Smooth muscle cell (in vitro differentiated cells): ENCODE measurements around the gene FBXL17. TPM values are rescaled to one million over a fixed set of nuclear protein-coding genes. Genes with fewer than 3 reads are reported as not detected.

Source experiments
- DNase-seq: peaks from one replicate; lab custom pipeline; 2025; ENCODE audit not compliant: unreplicated experiment; lab: John Stamatoyannopoulos, UW
- H2AFZ ChIP-seq: fragments of 200-600 bp; sonication (generic); 2 replicates; pipeline ENCODE4 v1.6.0; 2016; ENCODE audit warnings: antibody characterized with exemption, low read depth, mild to moderate bottlenecking
- H3F3A ChIP-seq: fragments of 200-600 bp; sonication (generic); 2 replicates; pipeline ENCODE4 v1.6.0; 2017; ENCODE audit warnings: antibody characterized with exemption, low read depth
- H3K27ac ChIP-seq: fragments of 200-600 bp; sonication (generic); 2 replicates; pipeline ENCODE4 v1.5.1; 2016; ENCODE audit warnings: low read depth, mild to moderate bottlenecking
- H3K27me3 ChIP-seq: fragments of 200-600 bp; sonication (generic); 2 replicates; pipeline ENCODE4 v1.6.1; 2016; ENCODE audit warnings: low read depth, mild to moderate bottlenecking
- H3K36me3 ChIP-seq: fragments of 200-600 bp; sonication (generic); 2 replicates; pipeline ENCODE4 v1.5.1; 2016; ENCODE audit warnings: low read depth
- H3K4me1 ChIP-seq: fragments of 200-600 bp; sonication (generic); 2 replicates; pipeline ENCODE4 v1.5.1; 2016; ENCODE audit warnings: low read depth
- H3K4me2 ChIP-seq: fragments of 200-600 bp; sonication (generic); 2 replicates; pipeline ENCODE4 v1.6.0; 2016; ENCODE audit warnings: mild to moderate bottlenecking
- H3K4me3 ChIP-seq: fragments of 200-600 bp; sonication (generic); 2 replicates; pipeline ENCODE4 v1.5.1; 2016; ENCODE audit warnings: mild to moderate bottlenecking
- H3K79me2 ChIP-seq: fragments of 200-600 bp; sonication (generic); 2 replicates; pipeline ENCODE4 v1.6.0; 2016; ENCODE audit warnings: low read depth, mild to moderate bottlenecking
- H3K9ac ChIP-seq: fragments of 200-600 bp; sonication (generic); 2 replicates; pipeline ENCODE4 v1.6.0; 2016; ENCODE audit warnings: low read depth
- H3K9me3 ChIP-seq: fragments of 200-600 bp; sonication (generic); replicated peaks from 2 replicates; pipeline ENCODE4 v1.5.1; 2016; ENCODE audit warnings: low read depth
- H4K20me1 ChIP-seq: fragments of 200-600 bp; sonication (generic); 2 replicates; pipeline ENCODE4 v1.6.0; 2016; ENCODE audit warnings: low read depth
- WGBS: methylation state at CpG from one replicate; pipeline ENCODE4 v1.1.7; 2016; ENCODE audit warnings: low lambda C conversion rate; 5-methylcytosine and 5-hydroxymethylcytosine counted together
- polyA plus RNA-seq: library from polyadenylated mRNA; unstranded; fragments of >200 nt; fragmentation: Nextera tagmentation; extraction: Ambion mirVana; gene quantifications from 2 replicates; pipeline ENCODE4 v1.2.1, GENCODE V29; 2016
- total RNA-seq: library from RNA; depleted of rRNA; stranded (reverse); fragments of >200 nt; gene quantifications from 2 replicates; pipeline ENCODE4 v1.2.3, GENCODE V29; 2014
- TF ChIP-seq, protein P1 (sequence below): fragments of 200-600 bp; sonication (generic); IDR thresholded peaks from 2 replicates; pipeline ENCODE4 v1.5.1; 2017; ENCODE audit warnings: borderline replicate concordance, mild to moderate bottlenecking, antibody characterized with exemption; ENCODE audit not compliant: insufficient read depth, poor library complexity, severe bottlenecking

Gene FBXL17
- total and polyA plus RNA-seq, 2 experiments from 2014 or later, result 5.4 to 16.0 TPM

- Histone ChIP-seq H3K9me3 (no peaks in the 10 kb centered on the region), H3F3A (no peaks in the 10 kb centered on the region), H3K4me1 (no peaks in the 10 kb centered on the region), H3K27ac (no peak overlapping the region), H4K20me1 (no peaks in the 10 kb centered on the region), H3K27me3 (no peaks in the 10 kb centered on the region), H3K4me3 (no peak overlapping the region), H3K9ac (no peak overlapping the region), H3K79me2 (no peaks in the 10 kb centered on the region), H3K4me2 (no peak overlapping the region), H3K36me3 (no peaks in the 10 kb centered on the region), H2AFZ (no peak overlapping the region)
- no peak for DNase-seq
- TF ChIP-seq, protein P1, sequence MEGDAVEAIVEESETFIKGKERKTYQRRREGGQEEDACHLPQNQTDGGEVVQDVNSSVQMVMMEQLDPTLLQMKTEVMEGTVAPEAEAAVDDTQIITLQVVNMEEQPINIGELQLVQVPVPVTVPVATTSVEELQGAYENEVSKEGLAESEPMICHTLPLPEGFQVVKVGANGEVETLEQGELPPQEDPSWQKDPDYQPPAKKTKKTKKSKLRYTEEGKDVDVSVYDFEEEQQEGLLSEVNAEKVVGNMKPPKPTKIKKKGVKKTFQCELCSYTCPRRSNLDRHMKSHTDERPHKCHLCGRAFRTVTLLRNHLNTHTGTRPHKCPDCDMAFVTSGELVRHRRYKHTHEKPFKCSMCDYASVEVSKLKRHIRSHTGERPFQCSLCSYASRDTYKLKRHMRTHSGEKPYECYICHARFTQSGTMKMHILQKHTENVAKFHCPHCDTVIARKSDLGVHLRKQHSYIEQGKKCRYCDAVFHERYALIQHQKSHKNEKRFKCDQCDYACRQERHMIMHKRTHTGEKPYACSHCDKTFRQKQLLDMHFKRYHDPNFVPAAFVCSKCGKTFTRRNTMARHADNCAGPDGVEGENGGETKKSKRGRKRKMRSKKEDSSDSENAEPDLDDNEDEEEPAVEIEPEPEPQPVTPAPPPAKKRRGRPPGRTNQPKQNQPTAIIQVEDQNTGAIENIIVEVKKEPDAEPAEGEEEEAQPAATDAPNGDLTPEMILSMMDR, result no peak
Observed at GRCh38 chr5:108054349-108054748, 327.5 kb downstream of the FBXL17 start.

GRCh38 chr5:108046955-108047670 lies 334.8 kb downstream of the FBXL17 start:
- Histone ChIP-seq H3K9ac (no peak overlapping the region), H3K36me3 (no peaks in the 10 kb centered on the region), H3K27ac (no peak overlapping the region), H3K79me2 (no peaks in the 10 kb centered on the region), H3K4me2 (no peak overlapping the region), H3K4me1 (no peaks in the 10 kb centered on the region), H3F3A (no peaks in the 10 kb centered on the region), H3K27me3 (no peaks in the 10 kb centered on the region), H3K9me3 (no peaks in the 10 kb centered on the region), H4K20me1 (no peaks in the 10 kb centered on the region), H2AFZ (no peak overlapping the region), H3K4me3 (no peak overlapping the region)
- TF ChIP-seq, protein P1, result no peak
- DNase-seq, result no peak
- WGBS, result 77% methylated on average over 13 of the region's 13 CpGs

DNA sequence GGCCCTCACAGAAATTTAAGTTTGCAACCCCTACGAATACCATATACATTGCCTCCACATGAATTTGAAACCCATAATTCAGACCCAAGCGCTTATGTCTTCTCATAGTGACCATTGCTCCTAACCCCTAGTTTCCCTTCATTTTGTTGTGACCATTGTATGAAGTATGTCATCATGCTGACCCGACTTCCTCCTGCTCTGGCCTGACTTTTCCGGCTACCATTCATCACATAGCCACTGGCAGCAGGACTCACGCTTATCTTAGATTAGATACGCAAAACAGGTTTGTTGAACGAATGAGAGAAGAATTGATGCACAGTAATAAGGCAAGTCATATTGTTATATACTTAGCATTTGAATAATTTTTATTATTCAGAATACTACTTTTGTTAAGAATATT lies 345.4 kb downstream of the FBXL17 start:
- Histone ChIP-seq H3K9me3 (no peaks in the 10 kb centered on the region), H3F3A (no peaks in the 10 kb centered on the region), H4K20me1 (no peaks in the 10 kb centered on the region), H2AFZ (no peak overlapping the region), H3K4me2 (no peak overlapping the region), H3K9ac (no peak overlapping the region), H3K27ac (no peak overlapping the region), H3K4me3 (no peak overlapping the region), H3K27me3 (no peaks in the 10 kb centered on the region), H3K4me1 (no peaks in the 10 kb centered on the region), H3K36me3 (no peaks in the 10 kb centered on the region), H3K79me2 (no peaks in the 10 kb centered on the region)
- TF ChIP-seq, protein P1, result no peak
- 64% methylated on average over 7 of the region's 7 CpGs for WGBS
- no peak for DNase-seq

GRCh38 chr5:108028883-108029282 lies 353.0 kb downstream of the FBXL17 start:
- Histone ChIP-seq H3K4me2 (no peak overlapping the region), H3K36me3 (no peaks in the 10 kb centered on the region), H4K20me1 (no peaks in the 10 kb centered on the region), H3K27me3 (no peaks in the 10 kb centered on the region), H3K79me2 (no peaks in the 10 kb centered on the region), H3K27ac (no peak overlapping the region), H3K9ac (no peak overlapping the region), H3F3A (no peaks in the 10 kb centered on the region), H3K4me1 (peaks cover 40% of the 10 kb centered on the region), H2AFZ (no peak overlapping the region), H3K9me3 (no peaks in the 10 kb centered on the region), H3K4me3 (no peak overlapping the region)
- no peak for DNase-seq
- TF ChIP-seq, protein P1, result no peak
- 80% methylated on average over 3 of the region's 3 CpGs for WGBS
